ENCODE results near the gene ATXN2.

DNA sequence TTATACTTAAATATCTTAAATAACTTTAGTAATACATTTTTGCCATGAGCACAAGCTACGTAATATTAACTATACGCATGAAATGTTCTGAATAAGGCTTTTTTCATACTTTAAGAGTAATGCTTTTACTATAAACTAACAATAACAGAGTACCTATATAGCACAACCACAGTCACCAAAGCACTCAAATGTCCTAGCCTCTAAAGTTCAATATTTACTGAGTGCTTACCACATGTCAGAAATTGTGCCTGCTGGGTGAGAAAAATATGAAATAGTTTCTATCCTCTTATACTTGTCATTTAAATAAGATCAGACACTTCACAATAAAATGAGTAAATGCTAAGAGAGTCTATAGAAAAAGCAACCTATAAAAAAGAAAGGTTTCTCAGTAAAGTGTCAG lies 110.3 kb downstream of the ATXN2 start:
- TF ChIP-seq CTCF (IDR thresholded peaks at IDR 0.05) (no peak), POLR2A (IDR thresholded peaks at IDR 0.05) (no peak)

Data from thyroid gland (tissue), 4 donors.